ENCODE data around the gene EIF5.
A peak's percentile ranks its signal among the peaks of the same experiment; 100 is the strongest.

Gene EIF5

GRCh38 chr14:103372552-103373304 lies 38.7 kb downstream of the EIF5 start:
- peak; percentile 34 for DNase-seq

- no peak for DNase-seq
These were observed 40.1 kb downstream of the EIF5 start for GRCh38 chr14:103374121-103374520.

- no peak for DNase-seq
These were observed 43.5 kb downstream of the EIF5 start for GRCh38 chr14:103377522-103378037.

GRCh38 chr14:103378038-103378854 lies 44.2 kb downstream of the EIF5 start:
- no peak for DNase-seq

GRCh38 chr14:103380719-103381377 lies 46.8 kb downstream of the EIF5 start:
- DNase-seq: no peak

GRCh38 chr14:103382376-103382775 lies 48.3 kb downstream of the EIF5 start:
- peak; percentile 11 for DNase-seq

GRCh38 chr14:103384450-103385151 lies 50.6 kb downstream of the EIF5 start:
- DNase-seq: no peak

- DNase-seq: peak; percentile 98
These were observed 51.3 kb downstream of the EIF5 start, which contains the start of gene MARK3 for GRCh38 chr14:103385152-103385928. MARK3 (plus strand) TSS chr14:103385415; CDS start chr14:103386030, 615 bp downstream.

- peak; percentile 48 for DNase-seq
These were observed 52.1 kb downstream of the EIF5 start for GRCh38 chr14:103385929-103386712.

GRCh38 chr14:103386713-103387329 lies 52.8 kb downstream of the EIF5 start:
- DNase-seq: no peak

- no peak for DNase-seq
These were observed 54.6 kb downstream of the EIF5 start for GRCh38 chr14:103388664-103389063.

- DNase-seq: no peak
These were observed 56.6 kb downstream of the EIF5 start for GRCh38 chr14:103390605-103391004.

- peak; percentile 41 for DNase-seq
These were observed 57.0 kb downstream of the EIF5 start for GRCh38 chr14:103391048-103391447.

- no peak for DNase-seq
These were observed 58.1 kb downstream of the EIF5 start for GRCh38 chr14:103392106-103392505.

GRCh38 chr14:103392572-103392971 lies 58.5 kb downstream of the EIF5 start:
- DNase-seq: no peak

- DNase-seq: no peak
These were observed 59.0 kb downstream of the EIF5 start for GRCh38 chr14:103393070-103393469.

GRCh38 chr14:103393676-103394626 lies 59.9 kb downstream of the EIF5 start:
- DNase-seq: no peak

Data from stimulated activated CD4-positive, alpha-beta T cell treated with anti-CD3 and anti-CD28 coated beads, Interleukin-15, amount 100 ng/mL, for 24 hours (primary cell).